Hematopoietic multipotent progenitor cell treated with erythropoietin and hydrocortisone succinate and interleukin-3 and kit ligand, for 15 days (in vitro differentiated cells): ENCODE data around the gene TRIM59.

Source experiments
- DNase-seq: peaks from one replicate; pipeline ENCODE4 v3.0.0-alpha.2; 2015; ENCODE audit warnings: low spot score

TRIM59 gene

DNA sequence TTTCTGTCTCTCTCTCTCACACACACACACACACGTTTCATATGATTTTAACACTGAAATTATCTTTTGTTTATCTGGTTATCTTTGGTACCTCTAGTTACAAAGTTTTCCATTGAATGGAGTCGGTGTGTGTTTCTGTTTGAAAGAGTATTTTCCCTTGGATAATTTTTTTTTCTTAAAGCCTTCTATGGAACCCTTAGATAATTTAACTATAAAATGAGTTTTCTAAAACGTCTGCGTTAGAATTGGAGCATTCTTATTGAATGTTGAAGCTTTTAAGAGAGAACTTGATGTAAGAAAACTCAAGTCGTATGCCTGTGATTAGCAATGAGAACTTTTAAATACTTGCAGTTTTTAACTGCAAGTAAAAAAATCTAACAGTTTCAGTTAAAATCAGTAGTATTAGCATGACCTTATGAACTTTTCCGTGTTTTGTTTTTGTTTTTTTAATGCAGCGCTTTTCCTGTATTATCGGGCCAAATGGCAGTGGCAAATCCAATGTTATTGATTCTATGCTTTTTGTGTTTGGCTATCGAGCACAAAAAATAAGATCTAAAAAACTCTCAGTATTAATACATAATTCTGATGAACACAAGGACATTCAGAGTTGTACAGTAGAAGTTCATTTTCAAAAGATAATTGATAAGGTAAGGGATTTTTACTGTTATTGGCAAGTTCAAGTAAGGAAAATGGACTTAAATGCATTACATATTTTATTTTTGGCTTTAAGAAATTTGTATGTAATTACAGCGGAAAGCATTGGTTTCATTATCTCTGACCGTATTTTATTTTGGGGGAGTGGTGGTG lies 47.2 kb downstream of the TRIM59 start:
- DNase-seq, result no peak

DNA sequence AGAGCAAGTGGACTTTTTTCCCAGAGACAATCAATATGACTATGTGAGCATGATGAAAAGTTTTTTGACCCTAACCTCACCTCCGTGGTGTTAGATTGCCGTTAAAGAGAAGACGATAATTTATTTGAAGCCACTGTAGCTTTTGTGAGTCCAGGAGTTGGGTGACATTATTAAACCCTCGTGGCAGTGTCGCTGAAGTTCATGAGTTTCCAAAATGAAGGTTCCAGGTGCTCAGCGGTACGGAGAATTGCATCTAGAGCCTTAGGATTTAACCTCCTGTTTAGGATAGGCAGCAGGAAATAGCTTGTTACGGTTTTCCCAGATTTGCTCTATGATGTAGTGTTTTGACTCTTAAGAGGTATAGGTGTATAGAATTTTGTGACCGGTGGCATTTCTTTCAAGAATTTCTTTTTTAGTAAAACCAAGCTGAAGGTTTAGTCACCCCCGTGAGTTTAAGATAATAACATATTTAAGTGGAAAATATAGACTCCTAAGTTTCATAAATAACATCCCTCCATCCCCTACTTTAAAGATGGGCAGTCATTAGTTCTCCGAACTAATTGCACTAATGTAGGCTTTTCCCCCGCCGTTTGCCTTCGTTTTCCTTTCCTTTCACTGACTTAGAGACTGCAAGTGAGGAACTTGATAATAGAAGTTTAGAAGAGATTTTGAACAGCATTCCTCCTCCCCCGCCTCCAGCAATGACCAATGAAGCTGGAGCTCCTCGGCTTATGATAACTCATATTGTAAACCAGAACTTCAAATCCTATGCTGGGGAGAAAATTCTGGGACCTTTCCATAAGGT lies 48.1 kb downstream of the TRIM59 start:
- DNase-seq, result peak; percentile 52

DNA sequence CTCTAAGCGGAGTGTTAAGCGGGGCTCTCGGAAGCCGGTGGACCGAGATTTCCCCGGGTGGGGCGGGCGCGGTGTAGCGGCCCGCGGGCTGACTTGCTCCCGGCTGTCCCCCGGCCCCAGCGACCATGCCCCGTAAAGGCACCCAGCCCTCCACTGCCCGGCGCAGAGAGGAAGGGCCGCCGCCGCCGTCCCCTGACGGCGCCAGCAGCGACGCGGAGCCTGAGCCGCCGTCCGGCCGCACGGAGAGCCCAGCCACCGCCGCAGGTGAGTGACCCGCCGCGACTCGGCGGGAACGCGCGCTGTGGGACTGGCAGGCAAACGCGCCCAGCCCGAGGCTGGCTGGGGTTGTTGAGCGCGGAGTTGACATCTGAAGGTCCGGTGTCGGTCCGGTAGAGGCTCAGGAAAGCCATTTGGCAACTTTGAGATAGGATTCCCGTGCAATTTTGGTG lies 48.9 kb downstream of the TRIM59 start:
- peak; percentile 21 for DNase-seq

DNA sequence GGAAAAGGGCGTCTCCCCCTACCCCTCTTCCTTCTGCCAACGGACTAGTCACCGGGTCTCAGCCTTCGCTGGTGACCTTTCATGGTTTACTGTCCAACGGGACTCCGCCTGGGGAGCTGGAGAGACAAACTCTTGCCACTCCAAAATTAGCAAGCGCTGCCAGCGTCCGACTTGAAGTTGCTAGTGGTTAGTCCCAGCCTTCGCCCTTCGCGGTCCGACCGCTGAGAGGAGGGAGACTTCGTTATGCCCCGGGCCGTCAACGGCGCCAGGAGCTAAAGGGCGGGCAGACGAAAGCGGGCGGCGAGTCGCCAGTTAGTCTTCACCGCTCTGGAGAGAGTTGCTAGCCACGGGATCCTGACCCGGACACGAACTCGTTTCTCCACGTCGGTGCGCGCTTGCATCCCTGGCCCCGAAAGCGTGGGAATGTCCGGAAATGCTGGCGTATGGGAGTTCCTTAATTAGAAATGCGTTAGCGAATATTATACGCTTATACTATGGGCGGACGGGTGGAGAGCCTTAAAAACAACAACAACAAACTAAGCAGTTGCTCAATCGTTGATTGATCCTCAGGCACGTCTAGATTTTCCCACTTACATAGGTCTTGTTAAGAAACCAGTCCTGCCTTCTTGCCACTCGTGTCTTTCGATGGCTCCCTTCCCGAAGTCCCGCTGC lies 49.4 kb downstream of the TRIM59 start:
- peak; percentile 42 for DNase-seq

DNA sequence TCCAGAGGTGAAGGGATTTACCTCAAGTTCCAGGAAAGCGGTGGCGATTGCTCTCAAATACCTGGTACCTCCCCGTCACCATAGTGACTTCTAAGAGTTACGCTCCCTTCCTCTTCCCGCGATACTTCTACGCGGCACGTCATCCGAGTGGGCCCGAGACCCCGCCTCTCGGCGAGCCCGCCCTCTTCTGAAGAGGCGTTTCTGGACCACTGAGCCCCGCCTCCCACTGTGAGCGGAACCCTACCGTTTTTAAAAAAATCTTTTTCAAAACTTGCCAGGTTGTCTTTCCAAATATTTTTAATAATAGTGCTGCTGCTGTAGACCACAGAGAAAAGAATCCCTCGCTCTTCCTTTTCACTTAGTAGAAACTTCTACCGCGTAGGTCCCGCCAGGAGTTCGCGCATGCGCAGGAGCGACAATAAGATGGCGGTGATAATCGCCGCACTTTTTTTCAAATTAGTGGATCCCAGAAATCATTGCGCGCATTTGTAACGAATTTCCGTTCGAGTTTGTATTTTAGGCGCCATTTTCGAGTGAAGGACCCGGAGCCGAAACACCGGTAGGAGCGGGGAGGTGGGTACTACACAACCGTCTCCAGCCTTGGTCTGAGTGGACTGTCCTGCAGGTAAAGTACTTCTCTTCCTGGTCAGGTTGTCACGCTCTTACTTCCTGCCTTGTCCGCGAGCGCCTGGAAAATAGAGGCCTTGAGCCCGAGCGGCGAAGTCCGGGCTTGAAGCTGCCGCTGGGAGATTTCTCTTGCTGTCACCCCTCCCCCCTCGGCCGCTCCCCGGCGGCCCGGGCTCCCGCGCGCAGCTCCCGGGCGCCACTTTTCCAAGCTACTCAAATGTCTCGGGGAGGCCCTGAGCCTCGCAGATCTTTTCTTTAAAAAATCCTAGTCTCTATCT lies 50.2 kb downstream of the TRIM59 start, which contains the start of the genes IFT80 and SMC4:
Gene IFT80, minus strand, starts transcription at position 101 of the 905 bp plus-strand sequence. CDS start 14,625 bp downstream, outside the sequence.
Gene SMC4, plus strand, starts transcription at position 526 of the 905 bp plus-strand sequence. CDS start 1,177 bp downstream, outside the sequence.
- DNase-seq, result peak; percentile 97

DNA sequence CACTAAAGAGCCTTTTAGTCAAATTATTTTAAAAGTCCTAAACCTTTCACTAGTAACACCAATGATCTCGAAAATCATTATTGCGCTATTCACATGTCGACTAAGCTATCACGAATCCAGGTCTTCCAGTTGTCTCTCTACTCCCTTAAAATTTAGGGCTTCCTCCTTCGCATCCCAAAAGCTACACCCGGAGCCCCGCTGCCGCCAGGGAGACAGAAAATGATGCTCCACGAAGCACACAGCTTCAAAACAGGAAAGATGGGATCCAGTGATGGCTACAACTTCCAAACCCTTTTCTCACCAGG lies 50.8 kb downstream of the TRIM59 start:
- DNase-seq, result no peak

DNA sequence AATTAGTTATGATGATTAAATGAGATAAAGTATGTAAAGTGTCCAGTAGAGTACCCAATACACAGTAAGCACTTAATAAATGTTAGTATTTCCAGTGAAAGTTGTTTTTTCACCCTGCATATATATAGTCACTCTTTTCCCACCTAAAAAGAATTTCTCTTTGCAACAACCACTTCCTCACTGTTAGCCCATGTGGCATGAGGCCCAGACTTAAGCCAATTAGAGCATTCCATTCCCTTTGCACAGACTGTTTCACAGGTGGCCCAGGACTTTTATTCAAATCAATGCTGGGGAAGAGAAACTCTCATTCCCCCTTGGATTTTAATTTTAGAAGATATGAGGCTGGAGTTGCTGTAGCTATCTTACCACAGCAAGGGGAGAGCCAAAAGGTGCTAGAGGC lies 54.3 kb downstream of the TRIM59 start:
- DNase-seq, result no peak

DNA sequence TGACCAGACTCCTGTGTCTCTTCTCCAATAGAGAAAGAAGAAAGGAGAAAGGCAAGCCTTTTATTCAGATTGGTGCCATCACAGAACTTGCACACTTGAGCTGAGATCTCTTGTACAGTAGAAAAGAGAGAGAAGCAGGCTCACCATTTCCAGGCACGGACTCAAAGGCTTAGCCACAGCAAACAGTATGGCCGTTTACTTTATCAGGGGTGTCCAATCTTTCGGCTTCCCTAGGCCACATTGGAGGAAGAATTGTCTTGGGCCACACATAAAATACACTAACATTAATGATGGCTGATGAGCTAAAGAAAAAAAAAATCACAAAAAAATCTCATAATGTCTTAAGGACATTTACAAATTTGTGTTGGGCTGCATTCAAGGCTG lies 55.6 kb downstream of the TRIM59 start:
- DNase-seq, result no peak

DNA sequence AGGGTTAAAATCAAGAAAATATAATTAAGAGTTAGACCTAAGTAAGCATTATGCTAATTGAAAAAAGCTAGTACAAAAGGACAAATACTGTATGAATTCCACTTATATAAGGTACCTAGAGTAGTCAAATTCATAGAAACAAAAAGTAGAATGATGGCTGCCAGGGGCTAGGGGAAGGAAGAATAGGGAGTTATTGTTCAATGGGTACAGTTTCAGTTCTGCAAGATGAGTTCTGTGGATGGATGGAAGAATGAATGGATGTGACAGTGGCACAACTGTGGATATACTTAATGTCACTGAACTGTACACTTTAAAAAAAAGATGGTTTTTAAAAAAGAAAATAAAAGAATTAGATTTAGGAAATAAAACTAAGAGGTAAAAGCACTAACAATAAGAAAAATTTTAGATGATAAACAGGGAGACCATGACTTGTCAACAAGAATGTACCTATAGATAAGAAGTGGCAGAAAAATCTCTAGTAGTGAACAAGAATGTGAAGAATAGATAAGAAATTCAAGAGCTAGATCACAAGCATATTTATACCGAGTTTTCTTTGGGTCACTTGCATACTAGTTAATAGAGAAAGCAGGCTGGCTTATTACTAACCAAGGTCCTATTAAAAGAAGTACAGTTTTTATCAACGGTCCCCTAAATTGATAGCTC lies 56.1 kb downstream of the TRIM59 start:
- DNase-seq, result peak; percentile 54

DNA sequence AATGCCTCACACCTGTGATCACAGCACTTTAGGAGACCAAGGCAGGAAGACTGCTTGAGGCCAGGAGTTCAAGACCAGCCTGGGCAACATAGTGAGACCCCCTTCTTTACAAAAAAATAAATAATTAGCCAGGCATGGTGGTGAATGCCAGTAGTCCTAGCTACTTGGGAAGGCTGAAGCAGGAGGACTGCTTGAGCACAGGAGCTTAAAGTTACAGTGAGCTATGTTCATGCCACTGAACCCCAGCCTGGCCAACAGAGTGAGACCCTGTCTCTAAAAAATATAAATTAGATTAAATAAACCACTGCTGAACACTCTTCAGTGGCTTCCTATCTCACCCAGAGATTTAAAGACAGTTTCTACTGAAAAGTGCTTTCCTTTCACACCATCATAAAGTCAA lies 56.8 kb downstream of the TRIM59 start:
- no peak for DNase-seq

DNA sequence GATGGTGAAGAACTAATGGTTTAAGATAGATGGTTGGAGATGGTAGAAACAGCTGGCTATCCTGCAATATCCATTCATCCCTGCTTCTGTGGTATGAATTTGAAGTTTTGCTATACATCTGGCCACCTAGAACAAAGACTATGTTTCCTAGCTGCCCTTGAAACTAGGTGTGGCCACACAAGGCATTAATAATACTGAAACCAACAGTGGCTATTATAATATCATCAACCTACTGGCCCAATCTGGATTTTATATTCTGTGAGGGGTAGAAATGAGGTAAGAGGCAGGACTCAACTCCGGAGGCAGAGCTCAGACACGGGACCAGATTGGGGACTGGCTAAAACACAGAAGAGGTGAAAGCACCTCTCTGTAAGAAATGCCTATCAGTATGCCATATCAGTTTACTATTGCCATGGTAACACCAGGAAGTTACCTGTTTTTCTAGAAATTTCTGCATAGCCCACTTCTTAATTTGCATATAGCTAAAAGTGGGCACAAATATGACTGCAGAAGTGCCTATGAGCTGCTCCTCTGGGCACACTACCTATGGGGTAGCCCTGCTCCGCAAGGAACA lies 58.9 kb downstream of the TRIM59 start:
- DNase-seq, result no peak
